UCSD-AML1 (cell line): ENCODE data around the gene ATXN10.

ENCODE experiments used
- DNase-seq: peaks from one replicate; lab custom pipeline; 2025; ENCODE audit not compliant: unreplicated experiment; lab: John Stamatoyannopoulos, UW

ATXN10 gene

DNA sequence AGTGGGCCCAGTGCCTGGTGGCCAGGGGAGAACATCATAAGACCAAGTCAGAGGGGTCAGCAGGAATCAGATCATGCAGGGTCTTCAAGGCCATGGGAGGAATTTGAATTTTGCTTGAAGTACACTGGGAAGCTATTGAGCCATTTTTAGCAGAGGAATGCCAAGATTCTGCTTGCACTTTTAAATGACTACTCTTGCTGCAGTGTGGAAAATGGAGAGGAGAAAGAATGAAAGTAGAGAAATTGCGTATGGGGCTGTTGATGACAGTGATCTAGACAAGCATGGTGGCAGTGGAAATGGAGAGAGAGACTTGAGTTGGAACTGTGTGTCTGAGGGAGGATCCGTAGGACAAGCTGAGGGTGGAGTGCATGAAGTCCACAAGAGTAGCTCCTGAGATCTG lies 177.3 kb downstream of the ATXN10 start:
- no peak for DNase-seq

DNA sequence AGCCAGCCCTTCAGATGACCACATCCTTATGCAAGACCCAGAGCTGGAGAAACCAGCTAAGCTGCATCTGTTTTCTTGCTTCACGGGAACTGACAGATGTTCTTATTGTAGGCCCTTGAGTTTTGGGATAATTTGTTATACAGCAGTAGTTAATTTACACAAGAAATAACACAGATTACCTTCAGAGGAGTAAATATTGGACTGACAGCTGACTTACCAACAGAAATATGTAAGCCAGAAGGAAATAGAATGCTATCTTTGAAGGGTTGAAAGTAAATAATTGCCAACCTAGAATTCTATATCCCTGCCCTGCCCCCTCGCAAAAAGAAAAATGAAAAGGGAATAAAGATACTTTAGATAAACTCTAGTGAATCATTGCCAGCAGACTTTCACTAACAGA lies 181.2 kb downstream of the ATXN10 start:
- DNase-seq = no peak

DNA sequence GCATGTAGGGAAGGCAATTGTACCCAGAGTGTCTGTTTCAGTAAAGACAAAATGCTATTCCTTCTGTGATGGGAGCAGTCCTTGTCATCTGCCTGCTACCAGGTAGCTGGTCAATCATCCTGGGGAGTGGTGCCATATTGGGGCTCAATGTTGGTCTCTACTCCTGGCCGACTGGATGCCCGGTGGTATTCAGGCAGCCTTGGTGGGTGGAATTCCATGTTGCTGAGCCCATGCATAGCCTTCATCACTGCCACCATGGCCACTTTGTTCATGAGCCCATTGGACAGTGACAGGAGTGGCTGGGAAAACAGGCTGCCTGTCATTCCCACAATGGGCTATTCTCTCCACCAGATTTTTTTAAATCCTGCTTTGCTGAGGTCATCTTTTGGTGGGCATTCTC lies 184.3 kb downstream of the ATXN10 start:
- DNase-seq = no peak

DNA sequence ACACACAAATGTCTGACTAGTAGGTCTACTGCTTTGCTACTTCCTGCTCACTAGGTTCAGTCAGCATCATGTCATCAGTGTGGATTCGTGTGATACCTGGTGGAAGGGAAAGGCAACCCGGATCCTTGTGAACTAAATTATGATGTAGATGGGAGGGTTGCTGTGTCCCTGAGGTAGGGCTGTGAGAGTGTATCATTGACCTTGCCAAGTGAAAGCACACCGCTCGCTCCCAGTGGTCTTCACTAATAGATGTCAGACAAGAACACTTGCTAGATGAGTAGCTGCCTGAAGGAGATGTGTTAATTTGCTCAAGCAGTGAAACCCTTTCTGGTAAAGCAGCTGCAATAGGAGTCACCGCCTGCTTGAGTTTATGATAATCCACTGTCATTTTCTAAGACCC lies 185.9 kb downstream of the ATXN10 start:
- no peak for DNase-seq

DNA sequence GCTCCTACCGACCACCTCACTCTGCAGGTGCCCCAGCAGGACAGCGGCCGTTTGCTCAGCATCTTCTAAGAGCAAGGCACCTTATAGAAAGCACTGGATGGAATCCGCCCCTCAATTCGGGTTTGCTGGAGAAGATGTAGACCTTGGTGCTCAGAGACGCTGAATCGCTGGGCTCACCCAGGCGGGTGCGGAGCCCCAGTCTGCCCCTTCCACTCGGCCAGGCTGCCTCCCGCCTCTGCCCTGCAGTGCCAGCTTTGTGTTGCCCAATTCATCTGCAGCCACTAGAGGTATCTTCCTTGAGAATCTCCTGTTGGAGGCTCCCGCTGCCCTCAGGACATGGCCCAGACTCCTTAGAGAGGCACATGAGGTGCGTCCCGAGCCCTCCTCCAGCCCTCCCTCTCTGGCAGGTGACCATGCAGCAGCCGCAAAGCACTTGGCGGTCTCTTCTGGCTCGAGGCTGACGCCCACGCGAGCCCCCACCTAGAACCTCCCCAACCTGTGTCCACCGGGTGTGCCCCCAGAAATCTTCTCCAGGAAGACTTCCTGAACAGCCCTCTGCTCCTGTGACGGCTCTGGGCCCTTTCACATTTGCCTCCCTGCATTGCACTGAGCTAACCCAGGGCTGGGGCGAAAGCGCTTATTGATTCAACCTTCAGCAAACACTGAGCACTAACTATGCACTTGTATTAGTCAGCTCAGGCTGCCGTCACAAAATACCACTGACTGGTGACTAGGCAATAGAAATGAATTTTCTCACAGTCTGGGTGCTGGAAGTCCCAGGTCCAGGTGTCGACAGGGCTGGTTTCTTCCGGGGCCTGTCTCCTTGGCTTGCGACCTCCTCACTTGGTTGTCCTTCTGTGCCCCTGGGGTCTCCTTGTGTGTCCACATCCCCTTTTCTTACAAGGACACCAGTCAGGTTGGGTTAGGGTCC lies 187.9 kb downstream of the ATXN10 start:
- DNase-seq = no peak

DNA sequence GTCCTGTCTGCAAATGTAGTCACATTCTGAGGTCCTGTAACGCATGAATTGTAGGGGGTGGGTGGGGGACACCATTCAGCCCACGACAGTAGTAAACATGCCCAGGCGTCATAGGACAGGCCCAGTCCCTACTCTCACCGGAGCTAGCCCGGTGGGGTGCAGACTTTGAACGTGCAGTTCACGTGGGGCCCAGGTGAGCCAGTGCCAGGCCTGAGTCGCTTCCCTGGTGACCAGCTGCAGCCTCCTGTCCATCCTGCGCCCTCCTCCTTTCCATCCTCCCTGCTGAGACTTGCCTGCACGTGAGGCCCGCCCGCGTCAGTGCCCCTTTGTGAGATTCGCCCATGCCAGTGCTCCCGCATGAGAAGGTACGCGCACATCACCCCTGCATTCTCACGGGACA lies 188.6 kb downstream of the ATXN10 start:
- DNase-seq = no peak

DNA sequence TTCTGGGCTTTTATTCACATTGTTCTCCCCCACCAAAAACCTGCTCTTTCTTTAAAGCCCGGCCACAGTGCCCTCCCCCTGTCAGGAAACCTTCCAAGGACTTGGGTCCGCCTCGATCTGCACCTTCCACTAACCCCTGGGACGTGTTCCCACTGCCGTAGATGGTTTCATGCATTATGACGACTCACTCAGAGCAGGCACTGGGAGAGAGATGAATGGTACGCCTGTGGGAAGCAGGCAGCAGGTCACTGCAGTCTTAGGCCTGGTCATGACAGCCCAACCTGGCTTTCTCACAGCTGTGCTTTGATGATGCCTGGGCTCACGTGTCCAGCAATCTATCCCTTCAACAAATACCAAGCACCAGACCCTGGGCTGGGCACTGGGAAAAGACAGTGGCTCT lies 189.6 kb downstream of the ATXN10 start:
- DNase-seq = no peak

DNA sequence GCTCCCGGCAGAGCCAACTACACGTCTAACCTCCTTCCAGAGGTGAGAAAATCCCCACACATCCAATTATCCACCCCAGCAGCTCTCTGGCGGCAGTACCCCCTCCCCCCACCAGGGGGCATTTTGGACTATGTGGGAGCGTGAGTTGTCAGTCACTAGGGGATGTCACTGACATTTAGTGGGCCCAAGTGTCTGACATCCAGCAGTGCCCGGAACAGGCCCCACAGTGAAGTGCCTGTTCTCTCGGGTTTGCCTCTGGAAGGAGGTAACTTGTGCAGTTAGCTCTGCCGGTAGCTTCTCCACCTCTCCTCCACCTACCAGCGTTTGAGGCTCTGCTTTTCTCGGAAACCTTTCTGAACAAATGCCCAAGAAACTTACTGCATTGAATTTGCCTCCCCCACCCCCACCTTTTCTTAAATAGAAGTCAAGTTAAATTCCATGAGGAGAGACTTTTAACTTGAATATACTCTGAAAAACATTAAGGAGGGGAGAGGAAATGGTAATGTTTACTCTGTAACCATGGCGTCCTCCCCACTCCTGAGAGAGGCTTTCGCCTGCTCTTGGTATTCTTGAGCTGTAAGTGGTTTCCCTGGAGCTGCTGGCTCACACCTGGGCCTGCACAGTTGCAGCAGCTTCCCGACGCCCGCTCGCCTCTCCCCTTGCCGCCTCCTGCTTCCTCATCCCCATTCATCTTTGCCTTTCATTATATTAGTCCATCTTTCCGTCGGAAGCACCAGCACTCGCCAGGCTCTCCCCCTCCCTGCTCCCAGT lies 192.5 kb downstream of the ATXN10 start:
- peak; percentile 66 for DNase-seq

DNA sequence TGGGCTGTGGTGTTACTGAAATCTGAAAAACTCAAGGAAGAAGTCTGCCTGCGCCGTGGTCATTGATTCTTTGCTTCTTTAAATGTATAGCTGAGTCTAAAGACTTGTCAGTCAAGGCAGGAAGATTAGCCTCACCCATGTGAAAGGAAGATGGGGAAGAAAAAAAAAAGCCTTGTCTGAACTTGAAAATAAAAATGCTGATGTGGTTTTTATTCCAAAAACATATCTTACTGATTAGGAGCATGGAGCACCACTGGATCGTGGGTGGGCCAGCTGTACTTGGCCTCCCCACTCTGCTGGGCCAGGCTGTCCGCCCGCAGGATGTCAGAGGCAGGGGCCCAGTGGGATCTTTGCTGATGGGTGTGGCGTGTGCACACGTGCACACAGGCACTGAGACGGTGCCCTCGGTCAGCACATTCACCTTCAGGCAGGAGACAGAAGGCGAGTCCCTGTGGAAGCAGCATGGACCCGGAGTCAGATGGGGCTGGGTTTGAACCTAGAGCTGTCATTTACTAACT lies 193.4 kb downstream of the ATXN10 start:
- DNase-seq = no peak

DNA sequence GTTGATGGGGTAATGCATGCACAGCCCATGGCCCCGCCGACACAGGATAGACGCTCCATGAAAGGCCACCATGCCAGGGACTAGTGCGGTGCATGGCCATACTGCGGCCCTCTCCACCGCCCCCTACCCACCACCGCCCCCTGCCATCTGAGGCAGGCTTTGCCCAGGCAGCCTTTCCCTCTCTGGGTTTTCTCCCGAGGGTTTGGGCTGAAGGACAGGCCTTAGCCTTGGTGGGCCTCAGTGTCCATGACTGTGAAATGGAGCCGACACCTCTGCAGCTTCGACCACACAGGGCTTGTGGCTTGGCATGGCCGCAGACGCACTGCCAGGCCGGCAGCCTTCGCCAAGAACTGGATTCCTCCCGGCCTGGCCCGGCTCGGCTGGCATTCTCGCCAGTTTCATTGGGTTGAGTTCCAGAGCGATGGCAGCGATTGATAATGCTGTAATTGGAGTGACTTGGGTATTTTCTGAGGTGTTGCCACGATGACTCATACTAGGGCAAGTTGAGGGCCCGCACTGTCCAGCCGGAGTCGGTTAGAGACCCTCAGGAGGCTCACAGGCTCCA lies 194.0 kb downstream of the ATXN10 start:
- no peak for DNase-seq

DNA sequence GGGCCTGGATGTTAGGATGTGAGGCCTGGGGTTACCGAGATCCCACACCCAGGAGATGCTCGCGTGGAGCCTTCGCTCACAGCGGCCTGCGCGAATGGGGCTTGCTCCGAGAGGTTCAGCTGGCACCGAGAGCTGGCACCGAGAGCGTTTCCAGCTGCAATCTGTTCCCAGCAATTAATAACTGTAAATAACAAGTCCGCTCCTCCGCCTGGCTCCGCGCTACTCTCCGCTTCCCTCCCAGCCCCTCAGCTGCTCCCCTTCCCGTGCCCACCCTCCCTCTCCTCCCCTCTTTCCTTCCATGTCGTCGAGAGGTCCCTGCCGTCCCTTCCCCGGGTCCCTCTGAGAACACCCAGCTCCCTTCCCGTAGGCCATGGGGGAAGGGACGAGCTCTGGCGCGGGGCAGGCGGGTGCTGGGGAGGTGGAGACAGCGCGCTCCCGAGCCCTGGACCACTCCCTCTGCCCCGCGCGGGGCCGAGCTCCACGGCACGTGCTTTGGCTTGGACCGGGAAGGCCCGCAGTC lies 194.6 kb downstream of the ATXN10 start:
- no peak for DNase-seq

DNA sequence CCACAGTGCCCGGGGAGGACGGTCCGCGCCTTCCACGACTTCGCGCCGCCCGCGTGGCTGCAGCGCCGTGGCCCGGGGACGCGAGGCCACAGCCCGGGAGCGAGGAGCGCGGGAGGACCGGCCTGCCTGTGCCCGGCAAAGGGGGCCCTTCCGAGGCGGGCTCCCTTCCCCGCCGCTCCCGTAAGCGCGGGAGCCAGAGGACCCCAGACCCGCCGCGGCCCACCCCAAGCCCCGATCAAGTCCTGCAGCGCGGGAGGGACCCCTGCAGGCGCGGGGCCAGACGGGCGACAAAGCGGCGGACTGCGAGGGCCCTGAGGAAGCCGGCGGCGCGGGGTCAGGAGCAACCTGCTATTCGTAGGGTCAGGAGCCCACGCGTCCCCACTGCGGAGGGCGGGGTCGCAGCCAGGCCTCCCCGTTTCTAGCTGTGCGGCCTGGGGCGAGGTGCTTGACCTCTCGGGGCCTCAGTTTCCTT lies 195.0 kb downstream of the ATXN10 start:
- DNase-seq = no peak

DNA sequence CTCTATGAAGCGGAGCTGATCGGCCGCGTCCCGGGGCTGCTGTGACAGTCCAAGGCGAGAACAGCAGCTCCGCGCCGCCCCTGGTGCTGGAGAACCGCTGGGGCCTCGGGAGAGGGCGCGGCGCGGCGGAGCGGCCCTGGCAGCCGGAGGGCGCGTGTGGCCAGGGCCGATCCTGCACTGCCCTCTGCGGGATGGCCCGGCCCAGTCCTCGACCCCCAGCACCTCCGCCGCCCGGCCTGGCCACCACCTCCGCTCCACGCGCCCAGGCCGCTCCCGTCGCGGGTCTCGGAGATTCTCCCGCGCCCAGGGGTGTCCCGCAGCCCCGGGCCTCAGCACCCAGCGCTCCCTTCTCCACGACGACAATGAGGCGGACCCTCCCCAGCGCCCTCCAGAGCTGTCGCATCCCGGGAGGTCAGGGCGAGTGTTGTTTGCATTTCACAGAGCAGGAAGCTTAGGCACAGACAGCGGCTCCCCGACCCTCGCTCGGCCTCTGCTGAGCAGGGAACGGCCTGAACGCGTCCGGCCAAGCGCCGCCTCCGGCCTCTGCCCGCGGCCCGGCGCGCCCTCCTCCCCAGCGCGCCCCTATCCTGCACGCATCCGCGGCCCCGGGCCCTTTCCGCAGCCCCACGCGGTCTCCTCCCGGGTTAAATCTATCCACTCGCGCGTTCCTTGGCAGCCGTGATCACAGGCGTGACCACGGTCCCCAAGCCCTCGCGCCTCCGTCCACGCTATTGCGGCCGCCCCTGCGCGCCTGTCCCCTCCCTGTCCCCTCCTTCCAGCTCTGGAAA lies 195.7 kb downstream of the ATXN10 start:
- no peak for DNase-seq

DNA sequence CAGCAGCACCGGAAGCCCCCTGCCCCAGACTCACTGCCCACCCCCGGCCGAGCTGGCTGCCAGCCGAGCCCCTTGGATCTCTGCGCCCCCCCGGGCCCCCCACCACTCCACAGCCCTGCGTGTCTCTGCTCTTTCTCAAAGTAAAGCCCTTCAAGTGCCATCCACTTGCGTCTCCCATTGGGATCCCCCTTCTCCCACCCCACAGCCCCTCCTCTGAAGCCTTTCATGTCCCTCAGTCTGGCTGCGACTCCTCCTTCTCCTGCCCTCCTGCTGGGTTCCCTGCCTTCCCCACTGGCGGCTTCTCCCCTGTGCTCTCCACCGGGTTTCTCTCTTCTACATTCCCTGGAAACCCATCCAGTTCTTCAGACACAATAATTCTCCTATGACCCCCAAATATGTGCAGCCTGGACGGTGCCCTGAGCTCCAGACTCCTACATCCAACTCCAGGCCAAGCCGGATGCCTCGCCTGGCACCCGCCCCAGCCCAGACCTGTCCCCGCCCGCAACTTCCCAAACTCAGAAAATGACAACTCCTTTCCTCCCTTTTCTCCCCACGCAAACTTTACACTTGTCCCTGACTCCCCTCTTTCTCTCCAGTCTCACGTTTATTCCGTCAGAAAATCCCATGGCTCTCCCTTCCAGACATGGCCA lies 196.4 kb downstream of the ATXN10 start:
- DNase-seq = no peak

DNA sequence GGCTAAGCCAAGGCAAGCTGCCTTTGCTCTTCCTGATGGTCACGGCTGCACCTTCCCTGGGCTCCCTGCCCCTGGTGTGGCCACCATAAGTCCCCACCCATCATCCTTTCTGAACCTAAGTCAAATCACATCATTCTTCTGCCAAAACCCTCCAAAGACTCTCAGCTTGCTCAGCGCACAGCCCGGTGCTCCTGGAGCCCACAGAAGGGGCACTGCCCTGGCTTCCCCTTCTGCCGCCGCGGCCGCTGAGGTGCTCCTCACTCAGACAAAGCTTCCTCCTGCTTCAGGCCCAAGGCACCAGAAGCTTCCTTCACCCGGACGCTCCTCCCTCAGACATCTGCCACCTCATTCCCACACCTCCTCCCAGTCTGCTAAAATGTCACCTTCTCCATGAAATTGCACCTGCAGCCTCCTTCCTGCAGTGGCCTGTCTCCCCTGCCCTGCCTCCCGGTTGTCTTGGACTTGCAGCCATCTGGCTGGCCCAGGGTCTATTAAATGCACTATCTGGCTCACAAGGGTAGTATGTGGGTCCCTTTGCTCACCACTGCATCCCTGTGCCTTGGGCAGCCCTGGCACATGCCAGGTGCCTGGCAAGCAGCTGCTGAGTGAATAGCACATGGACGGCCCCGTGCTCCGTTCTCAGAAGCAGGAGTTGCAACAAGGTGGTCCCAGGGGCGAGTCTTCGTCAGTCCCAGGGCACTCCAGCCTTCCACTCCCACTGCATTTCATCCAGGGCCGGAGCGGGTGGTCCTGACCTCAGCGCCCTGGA lies 197.1 kb downstream of the ATXN10 start:
- DNase-seq = no peak

DNA sequence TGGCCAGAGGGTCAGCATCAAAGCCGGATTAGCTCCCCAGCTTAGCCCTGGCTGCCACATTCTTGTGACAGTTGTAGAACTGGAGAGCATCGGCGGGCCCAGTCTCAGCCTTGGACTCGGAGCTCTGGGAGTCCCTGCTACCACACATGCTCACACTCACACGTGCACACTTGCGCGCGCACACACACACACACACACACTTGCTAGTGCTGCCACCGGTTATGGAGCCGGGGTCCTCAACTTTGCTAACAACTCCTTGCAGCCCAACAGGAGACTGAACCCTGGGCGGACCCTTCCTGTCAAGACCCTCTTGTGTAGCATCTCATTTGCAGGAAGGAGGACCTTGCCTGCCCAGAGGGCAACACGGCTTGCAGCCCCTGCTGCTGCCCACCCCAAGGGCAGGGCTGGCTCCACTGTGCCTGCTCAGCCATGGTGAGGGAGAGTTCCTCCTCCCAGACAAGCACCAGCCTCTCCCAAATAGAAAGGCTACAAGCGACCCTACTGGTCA lies 197.8 kb downstream of the ATXN10 start:
- DNase-seq = no peak

DNA sequence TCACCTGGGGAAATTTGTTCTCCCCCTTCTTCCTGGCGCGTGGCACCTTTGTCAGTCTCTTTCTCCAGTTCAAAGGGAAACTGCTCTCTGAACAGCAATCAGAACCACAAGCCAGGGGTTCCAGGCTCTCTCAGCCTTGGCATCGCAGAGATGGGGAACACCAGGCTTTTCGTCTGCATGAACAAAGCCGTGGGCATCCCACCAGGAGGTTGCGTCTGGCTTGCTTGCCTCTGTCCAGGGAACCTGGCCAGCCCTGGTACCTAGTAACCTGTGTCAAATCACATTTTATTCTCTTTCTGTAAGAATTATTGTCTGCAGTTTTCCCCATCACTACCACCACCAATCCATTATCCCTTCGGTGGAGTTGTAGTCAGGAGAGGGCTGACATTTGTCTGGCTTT lies 198.4 kb downstream of the ATXN10 start:
- DNase-seq = no peak

DNA sequence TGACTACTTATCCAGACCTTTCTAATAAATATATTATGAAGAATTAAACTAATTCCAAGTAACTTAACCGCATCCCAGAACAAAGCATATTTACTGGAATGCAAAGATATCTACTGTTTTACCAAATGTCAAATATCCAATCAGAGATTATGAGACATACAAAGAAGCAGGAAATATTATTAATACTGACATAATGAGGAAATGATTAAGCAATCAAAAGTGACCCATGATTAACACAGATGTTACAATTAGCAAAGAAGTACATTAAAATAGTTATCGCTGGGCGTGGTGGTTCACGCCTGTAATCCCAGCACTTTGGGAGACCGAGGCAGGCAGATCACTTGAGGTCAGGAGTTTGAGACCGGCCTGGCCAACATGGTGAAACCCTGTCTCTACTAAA lies 200.1 kb downstream of the ATXN10 start:
- DNase-seq = no peak

DNA sequence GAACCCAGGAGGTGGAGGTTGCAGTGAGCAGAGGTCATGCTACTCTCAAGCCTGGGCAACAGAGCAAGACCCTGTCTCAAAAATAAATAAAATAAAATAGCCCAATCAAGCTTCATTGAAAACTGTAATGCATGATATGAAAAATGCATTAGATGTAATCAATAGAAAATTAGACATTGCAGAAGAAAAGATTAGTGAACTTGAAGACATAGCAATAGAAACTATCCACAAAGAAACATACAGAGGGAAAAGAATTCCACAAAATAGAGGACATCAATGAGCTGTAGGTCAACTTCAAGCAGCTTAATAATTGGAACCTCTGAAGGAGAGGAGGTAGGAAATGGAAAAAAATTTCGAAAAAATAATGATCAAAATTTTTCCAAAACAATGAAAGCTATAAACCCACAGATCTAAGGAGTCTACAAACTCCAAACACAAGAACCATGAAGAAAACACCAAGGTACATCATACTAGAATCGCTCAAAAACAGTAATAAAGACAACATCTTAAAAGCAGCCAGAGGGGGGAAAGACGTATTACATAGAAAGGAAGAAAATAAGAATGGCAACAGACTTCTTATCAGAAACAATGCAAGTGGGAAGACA lies 201.1 kb downstream of the ATXN10 start:
- no peak for DNase-seq
